ENCODE measurements around the gene LGALS1.

LGALS1 gene

DNA sequence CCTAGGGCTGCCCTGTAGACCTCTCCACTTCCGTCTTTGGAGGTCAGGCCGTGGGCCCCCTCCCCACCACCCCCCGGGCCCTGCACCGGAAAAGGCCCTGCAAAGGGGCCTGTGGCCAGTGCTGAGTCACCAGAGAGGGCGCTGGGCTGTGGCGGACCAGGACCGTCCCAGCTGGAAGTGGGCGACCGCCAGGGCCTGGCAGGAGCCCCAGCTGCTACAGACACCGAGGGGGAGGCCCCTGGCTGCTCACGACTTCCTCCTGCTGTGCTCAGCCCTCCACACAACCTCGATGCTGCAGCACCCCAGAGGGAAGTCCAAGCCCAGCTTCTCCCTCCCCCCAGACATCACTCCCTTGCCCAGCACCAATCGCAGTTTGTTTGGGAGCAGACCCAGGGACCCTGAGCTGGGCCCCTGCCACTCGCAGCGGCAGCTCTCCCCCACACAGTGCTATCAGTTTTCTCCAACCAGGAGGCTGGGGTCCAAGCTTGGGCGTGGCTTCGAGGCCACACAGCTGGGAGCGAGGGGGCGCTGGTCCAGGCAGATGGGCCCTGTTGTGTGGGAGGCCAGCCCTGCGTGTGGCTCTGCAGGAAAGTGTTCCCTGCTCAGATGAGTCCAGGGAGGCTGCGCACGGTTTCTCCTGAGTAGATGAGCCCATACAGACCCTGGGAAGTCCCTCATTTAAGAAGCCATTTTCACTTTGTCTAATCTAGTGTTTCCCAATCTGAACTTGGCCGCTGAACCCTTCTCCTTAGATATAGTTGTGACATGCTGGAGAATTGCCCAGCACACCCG is 41.6 kb upstream of the LGALS1 start:
- H3K4me1 Mint-ChIP-seq (ENCODE audit: low read depth): peaks cover 82% of the 10 kb centered on the region
- H3K9me3 Mint-ChIP-seq: no peaks in the 10 kb centered on the region

DNA sequence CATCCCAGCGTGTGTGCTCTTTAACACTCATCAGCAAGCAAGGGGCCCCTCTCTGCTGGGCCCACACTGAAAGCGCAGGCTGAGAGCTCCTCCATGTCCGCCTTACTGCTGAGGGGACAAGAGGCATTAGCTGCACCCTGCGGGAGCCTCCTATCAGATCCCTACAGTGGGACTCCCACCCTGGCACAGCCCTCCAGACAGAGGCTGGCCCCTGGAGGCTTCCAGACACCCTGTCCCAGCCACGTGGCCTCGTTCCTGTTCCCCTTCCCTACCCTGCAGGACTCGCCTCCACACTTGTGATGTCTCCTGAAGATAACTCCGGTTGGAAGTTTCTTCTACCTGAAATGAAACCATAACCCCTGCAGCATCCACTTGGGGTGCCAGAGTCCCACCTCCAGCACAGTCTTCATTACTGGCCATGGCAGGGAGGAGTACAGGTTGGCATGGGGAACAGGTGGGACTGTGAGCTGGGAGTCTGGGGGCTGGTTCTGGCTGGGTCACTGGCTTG is 41.0 kb upstream of the LGALS1 start:
- Mint-ChIP-seq H3K4me1 (ENCODE audit: low read depth) (peaks cover 84% of the 10 kb centered on the region), H3K27ac (peak overlapping the region; percentile 87), H3K36me3 (ENCODE audit: low read depth) (peaks cover 47% of the 10 kb centered on the region), H3K27me3 (no peaks in the 10 kb centered on the region), H3K4me3 (peak overlapping the region; percentile 62), H3K9me3 (no peaks in the 10 kb centered on the region)
- intact Hi-C loops (cut with micrococcal nuclease): loop anchor here (10.0 kb wide), 1 partner anchor 100 kb away; no protein-coding TSS in a partner anchor

More for the DNA sequence above, 41.6 kb upstream of the LGALS1 start:
- Mint-ChIP-seq H3K27ac (peak overlapping the region; percentile 87), H3K4me3 (peak overlapping the region; percentile 62), H3K27me3 (no peaks in the 10 kb centered on the region), H3K36me3 (ENCODE audit: low read depth) (peaks cover 48% of the 10 kb centered on the region)
- intact Hi-C loops (cut with micrococcal nuclease): loop anchor here (10.0 kb wide), 1 partner anchor 101 kb away; no protein-coding TSS in a partner anchor

DNA sequence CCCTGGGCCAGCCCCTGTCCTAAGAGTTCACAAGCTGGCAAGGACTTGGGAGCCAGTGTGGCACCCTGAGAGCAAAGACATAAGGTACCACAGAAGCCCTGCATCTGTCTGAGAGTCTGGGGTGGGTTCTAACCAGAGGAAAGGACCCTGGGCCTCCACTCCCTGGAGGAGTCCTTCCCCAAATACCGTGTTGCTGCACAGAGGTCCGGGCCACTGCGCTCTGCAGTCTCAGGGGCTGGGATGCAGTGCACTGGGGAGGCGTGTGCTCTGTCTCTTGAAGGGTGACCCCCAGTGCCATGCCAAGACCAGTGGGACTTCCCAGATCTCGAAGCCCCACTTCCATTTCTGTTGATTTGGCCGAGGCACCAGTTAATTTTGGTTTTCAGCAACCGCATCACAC is 40.3 kb upstream of the LGALS1 start:
- Mint-ChIP-seq H3K27ac (peak overlapping the region; percentile 87), H3K36me3 (ENCODE audit: low read depth) (peaks cover 43% of the 10 kb centered on the region), H3K4me1 (ENCODE audit: low read depth) (peaks cover 84% of the 10 kb centered on the region), H3K9me3 (no peaks in the 10 kb centered on the region), H3K27me3 (no peaks in the 10 kb centered on the region), H3K4me3 (peak overlapping the region; percentile 62)
- intact Hi-C loops (cut with micrococcal nuclease): loop anchor here (10.0 kb wide), 1 partner anchor 100 kb away; no protein-coding TSS in a partner anchor

DNA sequence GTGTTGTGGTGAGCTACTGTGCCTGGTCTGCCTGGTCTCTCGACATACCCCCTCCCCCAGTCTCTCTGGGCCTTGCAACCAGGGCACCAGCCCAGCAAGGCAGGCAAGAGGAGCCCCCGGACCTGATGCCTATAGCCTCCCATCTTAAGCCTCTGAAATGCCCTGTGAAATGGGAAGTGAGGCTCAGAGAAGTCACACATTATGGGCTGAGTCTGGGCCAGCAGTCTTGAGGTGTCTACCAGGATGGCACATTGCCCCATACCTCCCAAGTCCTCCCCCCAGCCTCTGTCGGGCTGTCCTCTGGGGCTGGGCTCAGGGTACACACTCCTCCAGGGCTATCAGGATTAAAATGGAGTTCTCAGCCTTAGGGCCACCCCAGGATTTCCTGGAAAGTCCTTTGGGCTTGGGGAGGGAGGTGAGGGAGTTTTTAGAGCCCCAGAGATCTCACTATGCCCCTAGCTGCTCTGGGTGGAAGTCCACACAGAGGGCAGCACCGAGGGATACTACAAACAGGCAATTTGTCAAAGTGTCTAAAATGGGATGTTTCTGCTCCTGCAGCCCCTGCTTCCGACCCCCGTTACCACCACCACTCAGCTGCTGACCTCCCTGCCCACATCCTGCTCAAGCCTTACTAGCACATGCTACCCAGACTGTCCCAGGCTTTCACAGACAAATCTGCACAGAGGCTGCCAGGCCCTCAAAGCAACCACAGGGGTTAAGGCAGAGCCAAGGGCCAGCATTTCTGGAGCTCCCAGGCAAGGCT is 39.1 kb upstream of the LGALS1 start:
- peak overlapping the region; percentile 87 for H3K27ac Mint-ChIP-seq
- H3K4me3 Mint-ChIP-seq: peak overlapping the region; percentile 32
- intact Hi-C loops (cut with micrococcal nuclease): loop anchor here (10.0 kb wide), 1 partner anchor 98 kb away; no protein-coding TSS in a partner anchor
- no peaks in the 10 kb centered on the region for H3K27me3 Mint-ChIP-seq
- H3K4me1 Mint-ChIP-seq (ENCODE audit: low read depth): peaks cover 80% of the 10 kb centered on the region
- H3K36me3 Mint-ChIP-seq (ENCODE audit: low read depth): peaks cover 43% of the 10 kb centered on the region
- H3K9me3 Mint-ChIP-seq: no peaks in the 10 kb centered on the region

DNA sequence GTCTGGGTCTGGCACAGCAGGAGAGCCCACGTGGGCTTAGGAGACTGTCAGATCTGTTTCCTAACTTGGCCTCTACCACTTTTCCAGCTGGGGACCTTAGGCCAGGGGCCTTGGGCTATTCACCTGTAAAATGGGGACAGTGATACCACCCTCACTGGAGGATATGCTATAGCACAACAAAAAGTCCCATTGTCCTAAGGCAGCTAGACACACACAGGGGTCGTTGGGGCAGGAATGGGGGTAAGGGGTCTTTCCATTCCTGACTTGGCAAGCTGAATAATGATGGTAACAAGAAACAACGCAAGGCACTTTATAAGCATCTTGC is 38.5 kb upstream of the LGALS1 start:
- H3K27ac Mint-ChIP-seq: peak overlapping the region; percentile 87
- H3K36me3 Mint-ChIP-seq (ENCODE audit: low read depth): peaks cover 43% of the 10 kb centered on the region
- peaks cover 80% of the 10 kb centered on the region for H3K4me1 Mint-ChIP-seq (ENCODE audit: low read depth)
- H3K9me3 Mint-ChIP-seq: no peaks in the 10 kb centered on the region
- H3K4me3 Mint-ChIP-seq: peak overlapping the region; percentile 32
- no peaks in the 10 kb centered on the region for H3K27me3 Mint-ChIP-seq
- intact Hi-C loops (cut with micrococcal nuclease): loop anchor here (10.0 kb wide), 1 partner anchor 98 kb away; no protein-coding TSS in a partner anchor

DNA sequence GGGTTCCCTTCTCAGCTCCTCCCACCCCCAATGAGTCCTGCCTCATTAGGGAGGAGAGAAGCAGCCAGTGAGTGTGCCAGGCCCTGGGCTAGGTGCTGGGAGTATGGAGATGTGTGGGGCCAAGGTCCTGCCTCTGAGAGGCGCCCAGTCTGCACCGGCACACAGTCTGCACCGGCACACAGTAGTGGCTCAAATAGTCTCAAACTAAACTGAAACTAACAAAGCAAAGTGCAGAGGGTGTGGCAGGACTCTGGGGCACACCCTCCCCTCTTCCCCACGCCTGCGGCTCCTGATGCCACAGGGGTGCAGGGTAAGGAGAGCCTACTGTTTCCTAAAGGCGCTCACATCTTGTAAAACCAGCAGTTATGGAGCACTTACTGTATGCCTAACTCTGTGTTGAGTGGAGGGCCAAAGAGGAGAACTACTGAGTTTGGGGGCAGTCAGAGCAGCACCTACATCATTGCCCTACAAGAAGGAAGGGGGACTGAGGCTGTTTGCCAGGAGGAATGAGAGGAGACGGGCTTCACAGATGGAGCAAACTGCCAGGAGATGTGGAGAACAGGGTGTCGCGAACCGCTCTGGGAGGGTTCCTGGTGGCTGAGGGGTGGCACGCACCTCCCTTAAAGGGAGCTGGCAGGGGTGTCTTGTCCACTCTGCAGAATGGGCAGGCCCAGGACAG is 36.9 kb upstream of the LGALS1 start:
- Mint-ChIP-seq H3K9me3 (no peaks in the 10 kb centered on the region), H3K36me3 (ENCODE audit: low read depth) (peaks cover 44% of the 10 kb centered on the region), H3K27me3 (no peaks in the 10 kb centered on the region), H3K27ac (peak overlapping the region; percentile 87), H3K4me1 (ENCODE audit: low read depth) (peaks cover 80% of the 10 kb centered on the region), H3K4me3 (peak overlapping the region; percentile 98)
- intact Hi-C loops (cut with micrococcal nuclease): loop anchor here (10.0 kb wide), 1 partner anchor 96 kb away; no protein-coding TSS in a partner anchor

DNA sequence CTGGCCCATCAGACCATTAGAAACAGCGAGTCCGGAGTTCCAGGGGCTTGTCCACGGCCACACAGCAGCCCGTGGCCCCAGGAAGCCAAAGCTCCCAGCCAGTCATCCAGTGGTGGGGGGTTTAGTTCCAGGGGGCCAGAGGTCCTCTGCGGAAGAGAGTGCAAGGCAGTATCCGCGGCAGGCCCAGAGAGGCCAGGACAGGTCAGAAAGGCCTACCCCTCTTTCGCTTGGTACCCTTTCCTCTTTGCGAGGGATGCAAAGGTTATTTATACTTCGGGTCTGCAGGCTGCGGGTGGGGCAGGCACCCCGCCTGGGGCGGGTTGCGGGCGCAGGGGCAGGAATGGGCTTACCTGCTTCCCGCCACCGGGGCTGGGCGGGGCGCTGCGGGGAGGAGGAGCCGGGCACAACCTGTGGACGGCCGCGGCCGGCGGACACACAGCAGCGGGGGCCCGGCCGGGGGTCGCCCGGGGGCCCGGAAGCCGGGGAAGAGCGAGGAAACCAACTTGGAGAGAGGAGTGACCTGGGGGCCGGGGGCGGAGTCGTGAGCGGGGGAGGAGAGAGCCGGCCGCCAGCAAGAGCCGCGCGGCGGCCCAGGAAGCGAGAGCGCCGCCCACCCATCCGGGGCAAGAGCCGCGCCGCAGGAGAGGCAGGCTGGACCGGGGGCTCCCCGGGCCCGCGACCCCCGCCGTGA is 36.2 kb upstream of the LGALS1 start, which contains the start of gene SH3BP1:
SH3BP1 (plus strand) TSS at position 600 of the 691 bp plus-strand sequence. CDS start 119 bp downstream, outside the sequence.
- Mint-ChIP-seq H3K27ac (peak within 1 kb of the TSS; percentile 87), H3K36me3 (ENCODE audit: low read depth) (peaks cover 51% of the 10 kb centered on the region), H3K4me1 (ENCODE audit: low read depth) (peaks cover 77% of the 10 kb centered on the region), H3K27me3 (no peaks in the 10 kb centered on the region), H3K4me3 (peak within 1 kb of the TSS; percentile 98), H3K9me3 (no peaks in the 10 kb centered on the region)
- intact Hi-C loops (cut with micrococcal nuclease): loop anchor here (10.0 kb wide), 1 partner anchor 96 kb away; no protein-coding TSS in a partner anchor

DNA sequence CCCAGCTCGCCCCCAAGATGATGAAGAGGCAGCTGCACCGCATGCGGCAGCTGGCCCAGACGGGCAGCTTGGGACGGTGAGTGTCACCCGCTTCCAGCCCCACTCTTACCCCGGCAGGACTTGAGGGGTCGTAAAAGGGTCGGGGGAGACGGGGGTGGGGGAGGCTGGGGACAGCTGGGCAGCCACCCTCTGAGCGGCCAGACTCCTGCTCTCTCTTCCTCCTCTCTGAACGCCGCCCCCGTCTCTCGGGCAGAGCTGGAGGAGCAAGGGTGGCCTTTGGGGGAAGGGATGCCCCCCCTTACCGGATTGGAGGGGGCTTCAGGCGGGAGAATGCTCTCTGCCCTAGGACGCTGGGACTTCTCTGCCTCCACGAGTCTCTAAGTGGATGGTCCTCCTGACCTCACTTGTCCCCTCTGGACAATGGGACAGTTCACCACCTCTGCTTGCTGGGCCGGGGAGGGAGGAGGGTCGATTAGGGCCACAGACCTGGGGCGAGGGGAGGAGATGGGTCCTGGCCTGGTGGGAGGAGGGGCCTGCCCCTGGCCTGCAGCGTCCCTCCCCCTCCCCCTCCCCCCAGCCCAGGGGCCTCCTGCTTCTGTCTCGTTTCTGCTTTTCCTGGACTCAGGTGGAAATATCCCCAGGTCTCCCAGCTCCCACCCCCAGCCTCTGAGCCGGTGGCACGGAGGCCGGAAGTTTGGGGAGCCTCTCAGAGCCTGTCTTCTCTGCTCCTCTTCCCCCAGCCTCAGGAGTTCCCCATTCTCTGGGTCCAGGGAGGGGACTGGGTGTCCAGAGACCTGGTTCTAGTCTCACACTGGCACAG is 35.5 kb upstream of the LGALS1 start:
- intact Hi-C loops (cut with micrococcal nuclease): loop anchor here (5.0 to 10.0 kb wide), 2 partner anchors 42 to 95 kb away; no protein-coding TSS in a partner anchor
- H3K4me3 Mint-ChIP-seq: peak overlapping the region; percentile 98
- peaks cover 77% of the 10 kb centered on the region for H3K4me1 Mint-ChIP-seq (ENCODE audit: low read depth)
- H3K27me3 Mint-ChIP-seq: no peaks in the 10 kb centered on the region
- no peaks in the 10 kb centered on the region for H3K9me3 Mint-ChIP-seq
- peak overlapping the region; percentile 87 for H3K27ac Mint-ChIP-seq
- peaks cover 59% of the 10 kb centered on the region for H3K36me3 Mint-ChIP-seq (ENCODE audit: low read depth)

DNA sequence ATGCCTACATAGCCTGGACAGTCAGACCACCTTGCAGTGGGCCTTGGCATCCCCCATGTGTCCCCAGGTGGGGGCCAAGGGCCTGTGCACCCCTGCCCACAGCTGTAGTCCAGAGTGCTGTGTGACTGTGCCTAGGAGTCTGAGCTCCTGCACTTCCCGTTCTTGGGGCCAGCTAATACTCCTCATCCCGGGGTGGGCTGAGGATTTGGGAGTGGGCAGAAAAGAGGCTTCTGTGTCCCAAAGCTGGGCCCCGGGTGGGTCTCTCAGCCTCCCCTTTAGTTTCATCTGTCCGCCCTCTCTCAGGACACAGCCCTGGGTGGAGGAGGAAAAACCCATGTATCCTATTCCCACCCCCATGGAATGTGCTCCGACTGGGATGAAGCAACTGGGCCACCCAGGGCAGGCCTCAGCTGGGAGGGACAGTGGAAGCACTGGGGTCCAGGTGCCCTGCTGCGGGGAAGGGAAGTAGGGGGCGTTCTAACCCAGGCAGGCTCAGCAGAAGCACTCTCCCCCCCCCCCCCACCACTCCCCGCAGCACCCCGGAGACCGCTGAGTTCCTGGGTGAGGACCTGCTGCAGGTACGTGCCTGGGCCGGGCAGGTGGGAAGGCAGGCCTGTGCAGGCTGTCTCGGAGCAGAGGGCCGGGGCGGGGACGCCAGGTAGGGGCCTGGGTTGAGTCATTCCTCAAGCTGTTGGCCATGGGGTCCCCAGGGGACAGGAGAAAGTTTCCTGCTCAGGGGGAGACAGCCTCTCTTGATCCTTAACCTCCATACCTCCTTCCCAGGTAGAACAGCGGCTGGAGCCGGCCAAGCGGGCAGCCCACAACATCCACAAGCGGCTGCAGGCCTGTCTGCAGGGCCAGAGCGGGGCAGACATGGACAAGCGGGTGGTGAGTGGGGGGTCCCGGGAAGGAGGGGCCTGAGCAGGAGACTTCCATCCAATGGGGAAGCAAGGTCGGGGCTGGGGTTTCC is 34.6 kb upstream of the LGALS1 start:
- Mint-ChIP-seq H3K4me1 (ENCODE audit: low read depth) (peaks cover 76% of the 10 kb centered on the region), H3K9me3 (no peaks in the 10 kb centered on the region), H3K27ac (peak overlapping the region; percentile 87), H3K27me3 (no peaks in the 10 kb centered on the region), H3K4me3 (peak overlapping the region; percentile 98), H3K36me3 (ENCODE audit: low read depth) (peaks cover 68% of the 10 kb centered on the region)
- intact Hi-C loops (cut with micrococcal nuclease): loop anchor here (5.0 kb wide), 1 partner anchor 41 kb away; no protein-coding TSS in a partner anchor

DNA sequence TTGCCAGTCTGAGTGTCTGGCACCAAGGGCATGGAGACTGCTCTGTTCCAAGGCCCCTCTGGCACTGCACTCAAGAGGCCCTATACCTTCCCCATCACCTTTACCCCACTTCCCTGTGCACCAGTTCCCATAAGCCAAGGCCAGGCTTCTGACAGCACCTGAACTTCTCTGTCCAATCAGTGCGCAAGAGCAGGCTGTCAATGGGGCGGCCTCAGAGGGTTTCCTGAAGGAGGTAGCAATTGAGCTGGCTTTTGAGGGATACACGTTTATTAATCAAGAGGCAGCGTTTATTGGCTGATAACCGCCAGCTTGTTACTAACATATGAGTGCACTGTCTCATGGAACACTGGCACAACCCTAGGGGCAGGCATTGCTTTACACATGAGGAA is 33.9 kb upstream of the LGALS1 start:
- intact Hi-C loops (cut with micrococcal nuclease): loop anchor here (5.0 kb wide), 1 partner anchor 41 kb away; no protein-coding TSS in a partner anchor
- H3K36me3 Mint-ChIP-seq (ENCODE audit: low read depth): peaks cover 74% of the 10 kb centered on the region
- H3K27me3 Mint-ChIP-seq: no peaks in the 10 kb centered on the region
- H3K9me3 Mint-ChIP-seq: no peaks in the 10 kb centered on the region
- peaks cover 71% of the 10 kb centered on the region for H3K4me1 Mint-ChIP-seq (ENCODE audit: low read depth)
- peak overlapping the region; percentile 98 for H3K4me3 Mint-ChIP-seq
- H3K27ac Mint-ChIP-seq: no peak overlapping the region

DNA sequence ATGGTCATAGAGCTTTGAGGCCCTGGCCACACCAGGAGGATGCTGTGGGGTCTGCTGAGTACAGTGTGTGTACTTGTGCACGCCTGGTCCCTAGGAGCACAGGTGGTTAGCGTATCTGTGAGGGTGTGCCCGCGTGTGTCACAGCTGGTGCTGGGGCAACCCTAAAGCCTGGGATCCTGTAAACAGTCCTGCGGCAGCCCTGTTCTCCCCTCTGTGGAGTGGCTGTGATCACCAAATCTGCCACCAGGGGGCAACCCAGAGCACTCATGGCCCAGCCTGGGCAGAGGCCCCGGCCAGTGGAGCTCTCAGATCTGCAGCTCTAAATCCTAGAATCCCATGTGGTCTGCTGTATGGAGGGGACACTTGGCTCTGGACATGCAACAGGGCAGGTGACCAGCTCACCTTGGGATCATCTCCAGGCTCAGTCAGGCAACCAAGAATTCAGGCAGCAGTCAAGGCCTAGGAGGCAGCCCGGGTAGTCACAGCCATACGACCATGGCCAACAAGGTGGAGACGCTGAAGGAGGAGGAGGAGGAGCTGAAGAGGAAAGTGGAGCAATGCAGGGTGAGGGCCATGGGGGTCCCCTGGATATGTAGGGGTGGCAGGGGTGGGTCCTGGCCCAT is 32.1 kb upstream of the LGALS1 start:
- Mint-ChIP-seq H3K4me3 (peak overlapping the region; percentile 40), H3K36me3 (ENCODE audit: low read depth) (peaks cover 92% of the 10 kb centered on the region), H3K9me3 (no peaks in the 10 kb centered on the region), H3K4me1 (ENCODE audit: low read depth) (peaks cover 55% of the 10 kb centered on the region), H3K27ac (peak overlapping the region; percentile 71), H3K27me3 (no peaks in the 10 kb centered on the region)
- intact Hi-C loops (cut with micrococcal nuclease): loop anchor here (5.0 kb wide), 1 partner anchor 39 kb away; no protein-coding TSS in a partner anchor
